Measurements from ENCODE around the gene RECQL5.

DNA sequence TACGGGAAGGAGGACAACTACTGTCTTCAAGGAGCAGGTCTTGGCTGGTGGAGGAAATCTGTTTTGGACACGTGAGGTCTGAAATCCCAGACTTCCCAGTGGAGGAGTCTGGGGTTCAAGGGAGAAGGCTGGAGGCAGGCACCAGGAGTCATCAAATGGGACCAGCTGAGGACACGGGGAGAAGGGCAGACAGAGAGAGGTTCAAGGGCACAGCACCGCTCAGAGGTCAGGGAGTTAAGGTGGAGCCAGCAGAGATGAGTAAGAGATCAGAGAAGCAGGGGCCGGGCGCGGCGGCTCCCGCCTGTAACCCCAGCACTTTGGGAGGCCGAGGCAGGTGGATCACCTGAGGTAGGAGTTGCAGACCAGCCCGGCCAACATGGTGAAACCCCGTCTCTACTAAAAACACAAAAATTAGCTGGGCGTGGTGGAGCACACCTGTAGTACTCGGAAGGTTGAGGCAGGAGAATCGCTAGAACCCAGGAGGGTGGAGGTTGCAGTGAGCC, 44.1 kb downstream of the RECQL5 start:
- TF ChIP-seq, protein P1, sequence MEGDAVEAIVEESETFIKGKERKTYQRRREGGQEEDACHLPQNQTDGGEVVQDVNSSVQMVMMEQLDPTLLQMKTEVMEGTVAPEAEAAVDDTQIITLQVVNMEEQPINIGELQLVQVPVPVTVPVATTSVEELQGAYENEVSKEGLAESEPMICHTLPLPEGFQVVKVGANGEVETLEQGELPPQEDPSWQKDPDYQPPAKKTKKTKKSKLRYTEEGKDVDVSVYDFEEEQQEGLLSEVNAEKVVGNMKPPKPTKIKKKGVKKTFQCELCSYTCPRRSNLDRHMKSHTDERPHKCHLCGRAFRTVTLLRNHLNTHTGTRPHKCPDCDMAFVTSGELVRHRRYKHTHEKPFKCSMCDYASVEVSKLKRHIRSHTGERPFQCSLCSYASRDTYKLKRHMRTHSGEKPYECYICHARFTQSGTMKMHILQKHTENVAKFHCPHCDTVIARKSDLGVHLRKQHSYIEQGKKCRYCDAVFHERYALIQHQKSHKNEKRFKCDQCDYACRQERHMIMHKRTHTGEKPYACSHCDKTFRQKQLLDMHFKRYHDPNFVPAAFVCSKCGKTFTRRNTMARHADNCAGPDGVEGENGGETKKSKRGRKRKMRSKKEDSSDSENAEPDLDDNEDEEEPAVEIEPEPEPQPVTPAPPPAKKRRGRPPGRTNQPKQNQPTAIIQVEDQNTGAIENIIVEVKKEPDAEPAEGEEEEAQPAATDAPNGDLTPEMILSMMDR (conservative IDR thresholded peaks at IDR 0.05; ENCODE audit: low read length), result no peak
- no peak for TF ChIP-seq EZH2phosphoT487 (IDR thresholded peaks at IDR 0.05; ENCODE audit: borderline replicate concordance, low read depth, low read length)
